Endothelial cell (in vitro differentiated cells): Measurements from ENCODE around the gene KCTD19. TPM values are rescaled to one million over a fixed set of nuclear protein-coding genes. Genes with fewer than 3 reads are reported as not detected.

ENCODE experiments used
- DNase-seq: peaks from one replicate; pipeline ENCODE4 v3.0.0; 2021; ENCODE audit warnings: low spot score
- H3K27ac Mint-ChIP-seq: one replicate; pipeline ENCODE4 v1.8.0; 2021; ENCODE audit warnings: mixed read lengths, inconsistent platforms; ENCODE audit not compliant: unreplicated experiment
- H3K27me3 Mint-ChIP-seq: one replicate; pipeline ENCODE4 v1.8.0; 2021; ENCODE audit warnings: mild to moderate bottlenecking, moderate library complexity, mixed read lengths, inconsistent platforms; ENCODE audit not compliant: unreplicated experiment
- H3K36me3 Mint-ChIP-seq: one replicate; pipeline ENCODE4 v1.8.0; 2021; ENCODE audit warnings: mild to moderate bottlenecking, low read depth, mixed read lengths, inconsistent platforms; ENCODE audit not compliant: unreplicated experiment
- H3K4me1 Mint-ChIP-seq: one replicate; pipeline ENCODE4 v1.8.0; 2021; ENCODE audit warnings: mild to moderate bottlenecking, mixed read lengths, inconsistent platforms; ENCODE audit not compliant: unreplicated experiment
- H3K4me3 Mint-ChIP-seq: one replicate; pipeline ENCODE4 v1.8.0; 2021; ENCODE audit warnings: mild to moderate bottlenecking, mixed read lengths, inconsistent platforms; ENCODE audit not compliant: unreplicated experiment
- H3K9me3 Mint-ChIP-seq: one replicate; pipeline ENCODE4 v1.8.0; 2021; ENCODE audit warnings: mixed read lengths, inconsistent platforms; ENCODE audit not compliant: unreplicated experiment
- total RNA-seq: library from RNA; stranded (reverse); fragmentation: NEBNext Ultra II Directional; extraction: Animal tissue kit (Norgen Biotek cat#: 25700); gene quantifications from one replicate; pipeline ENCODE4 v1.2.1, GENCODE V29; 2021; ENCODE audit not compliant: unreplicated experiment
- TF ChIP-seq, protein P1 (sequence below): fragments of 200-600 bp; sonication (generic); IDR thresholded peaks from one replicate; pipeline ENCODE4 v1.5.0; 2021; ENCODE audit warnings: antibody characterized with exemption; ENCODE audit not compliant: unreplicated experiment

KCTD19 gene
- total RNA-seq, 1 donor from 2014 or later = 2.0 TPM

GRCh38 chr16:67281536-67282446, 44.8 kb downstream of the KCTD19 start:
- Mint-ChIP-seq H3K9me3 (no peaks in the 10 kb centered on the region), H3K4me3 (no peak overlapping the region), H3K4me1 (peaks cover 7% of the 10 kb centered on the region), H3K27ac (no peak overlapping the region), H3K36me3 (peaks cover 21% of the 10 kb centered on the region), H3K27me3 (peaks cover 10% of the 10 kb centered on the region)
- TF ChIP-seq, protein P1, sequence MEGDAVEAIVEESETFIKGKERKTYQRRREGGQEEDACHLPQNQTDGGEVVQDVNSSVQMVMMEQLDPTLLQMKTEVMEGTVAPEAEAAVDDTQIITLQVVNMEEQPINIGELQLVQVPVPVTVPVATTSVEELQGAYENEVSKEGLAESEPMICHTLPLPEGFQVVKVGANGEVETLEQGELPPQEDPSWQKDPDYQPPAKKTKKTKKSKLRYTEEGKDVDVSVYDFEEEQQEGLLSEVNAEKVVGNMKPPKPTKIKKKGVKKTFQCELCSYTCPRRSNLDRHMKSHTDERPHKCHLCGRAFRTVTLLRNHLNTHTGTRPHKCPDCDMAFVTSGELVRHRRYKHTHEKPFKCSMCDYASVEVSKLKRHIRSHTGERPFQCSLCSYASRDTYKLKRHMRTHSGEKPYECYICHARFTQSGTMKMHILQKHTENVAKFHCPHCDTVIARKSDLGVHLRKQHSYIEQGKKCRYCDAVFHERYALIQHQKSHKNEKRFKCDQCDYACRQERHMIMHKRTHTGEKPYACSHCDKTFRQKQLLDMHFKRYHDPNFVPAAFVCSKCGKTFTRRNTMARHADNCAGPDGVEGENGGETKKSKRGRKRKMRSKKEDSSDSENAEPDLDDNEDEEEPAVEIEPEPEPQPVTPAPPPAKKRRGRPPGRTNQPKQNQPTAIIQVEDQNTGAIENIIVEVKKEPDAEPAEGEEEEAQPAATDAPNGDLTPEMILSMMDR = no peak
- DNase-seq = no peak

DNA sequence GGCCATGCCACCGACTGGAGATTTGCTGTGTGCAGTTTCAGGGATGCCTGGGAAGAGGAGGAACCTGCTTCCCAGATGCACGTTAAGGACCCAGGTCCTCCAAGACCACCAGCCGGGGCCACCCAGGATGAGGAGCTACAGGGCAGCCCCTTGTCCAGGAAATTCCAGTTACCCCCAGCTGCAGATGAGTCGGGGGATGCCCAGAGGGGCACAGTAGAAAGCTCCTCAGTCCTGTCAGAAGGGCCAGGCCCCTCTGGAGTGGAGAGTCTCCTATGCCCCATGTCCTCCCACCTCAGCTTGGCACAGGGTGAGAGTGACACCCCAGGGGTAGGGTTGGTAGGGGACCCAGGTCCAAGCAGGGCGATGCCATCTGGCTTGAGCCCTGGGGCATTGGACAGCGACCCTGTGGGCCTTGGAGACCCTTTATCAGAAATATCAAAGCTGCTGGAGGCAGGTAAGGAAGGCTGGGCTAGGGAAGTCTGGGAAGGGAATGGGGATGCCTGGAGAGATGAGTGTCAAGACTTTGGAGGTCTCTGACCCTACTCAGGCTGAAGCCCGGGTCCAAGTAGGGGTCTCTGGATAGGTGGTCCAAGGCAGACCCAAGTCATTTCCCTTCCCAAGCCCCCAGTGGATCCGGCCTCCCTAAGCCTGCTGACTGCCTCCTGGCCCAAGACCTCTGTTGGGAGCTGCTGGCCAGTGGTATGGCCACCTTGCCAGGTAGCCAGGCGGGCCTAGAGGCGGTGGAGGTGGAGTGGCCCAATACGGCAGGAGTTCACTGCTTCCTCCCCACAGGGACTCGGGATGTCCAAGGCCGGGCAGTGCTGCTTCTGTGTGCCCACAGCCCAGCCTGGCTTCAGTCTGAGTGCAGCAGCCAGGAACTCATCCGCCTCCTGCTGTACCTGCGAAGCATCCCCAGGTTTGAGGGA, 46.2 kb downstream of the KCTD19 start:
- Mint-ChIP-seq H3K9me3 (no peaks in the 10 kb centered on the region), H3K4me3 (no peak overlapping the region)

DNA sequence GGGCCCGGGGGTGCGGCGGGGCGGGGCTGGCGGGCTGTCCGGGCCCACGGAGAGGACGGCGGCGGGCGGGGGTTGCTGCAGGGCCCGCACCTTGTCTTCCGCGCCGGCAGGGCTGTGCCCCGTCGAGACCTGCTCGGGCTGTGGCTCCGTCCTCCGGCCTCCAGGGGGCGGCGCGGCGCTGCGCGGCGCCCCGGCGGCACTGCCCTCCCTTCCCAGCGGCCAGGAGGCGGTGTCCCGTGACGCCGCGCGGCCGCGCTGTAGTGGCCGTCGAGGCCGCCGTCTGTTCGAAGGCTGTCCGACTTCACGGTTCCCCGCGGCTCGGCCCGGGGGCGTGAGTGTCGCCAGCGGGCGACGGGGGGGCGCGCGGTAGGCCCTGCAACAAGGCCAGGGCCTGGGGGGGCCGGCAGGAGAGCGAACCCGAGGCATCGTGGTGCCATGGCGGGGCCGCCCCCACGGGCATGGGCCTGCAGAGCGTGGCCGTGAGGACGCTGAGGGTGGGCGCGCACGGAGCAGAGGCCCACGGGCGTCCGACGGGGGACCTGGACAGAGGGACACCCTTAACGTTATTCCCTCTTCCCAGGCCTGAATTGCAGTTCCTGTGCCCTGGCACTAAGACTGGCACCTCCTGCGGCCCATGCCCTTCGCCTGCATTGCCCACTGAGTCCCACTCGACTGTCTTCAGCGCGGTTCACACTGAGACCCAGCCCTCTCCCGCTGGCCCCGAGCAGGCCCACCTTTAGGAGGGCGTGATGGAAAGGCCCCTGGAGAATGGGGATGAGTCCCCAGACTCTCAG, 47.0 kb downstream of the KCTD19 start, which contains the start of gene PLEKHG4:
Gene PLEKHG4, plus strand, starts transcription at position 237 of the 794 bp plus-strand sequence. Its CDS starts 513 bp downstream, at position 750.
- peak within 1 kb of the TSS; percentile 67 for H3K4me3 Mint-ChIP-seq
- peak; percentile 82 for DNase-seq
- TF ChIP-seq, protein P1 = peak; percentile 74
- H3K9me3 Mint-ChIP-seq = no peaks in the 10 kb centered on the region
- H3K27ac Mint-ChIP-seq = no peak within 1 kb of the TSS
- H3K4me1 Mint-ChIP-seq = peaks cover 7% of the 10 kb centered on the region
- H3K27me3 Mint-ChIP-seq = peaks cover 10% of the 10 kb centered on the region
- H3K36me3 Mint-ChIP-seq = peaks cover 21% of the 10 kb centered on the region

More for the DNA sequence above, 46.2 kb downstream of the KCTD19 start:
- Mint-ChIP-seq H3K27me3 (peaks cover 10% of the 10 kb centered on the region), H3K4me1 (peaks cover 7% of the 10 kb centered on the region), H3K27ac (no peak overlapping the region), H3K36me3 (peaks cover 21% of the 10 kb centered on the region)
- TF ChIP-seq, protein P1 = no peak
- DNase-seq = no peak

GRCh38 chr16:67278773-67279295, 47.7 kb downstream of the KCTD19 start:
- TF ChIP-seq, protein P1 = no peak
- H3K4me3 Mint-ChIP-seq = peak overlapping the region; percentile 67
- no peak for DNase-seq
- H3K4me1 Mint-ChIP-seq = peaks cover 7% of the 10 kb centered on the region
- no peaks in the 10 kb centered on the region for H3K9me3 Mint-ChIP-seq
- peaks cover 6% of the 10 kb centered on the region for H3K27me3 Mint-ChIP-seq
- H3K36me3 Mint-ChIP-seq = peaks cover 17% of the 10 kb centered on the region
- H3K27ac Mint-ChIP-seq = no peak overlapping the region
